ENCODE results near the gene C1orf56.

DNA sequence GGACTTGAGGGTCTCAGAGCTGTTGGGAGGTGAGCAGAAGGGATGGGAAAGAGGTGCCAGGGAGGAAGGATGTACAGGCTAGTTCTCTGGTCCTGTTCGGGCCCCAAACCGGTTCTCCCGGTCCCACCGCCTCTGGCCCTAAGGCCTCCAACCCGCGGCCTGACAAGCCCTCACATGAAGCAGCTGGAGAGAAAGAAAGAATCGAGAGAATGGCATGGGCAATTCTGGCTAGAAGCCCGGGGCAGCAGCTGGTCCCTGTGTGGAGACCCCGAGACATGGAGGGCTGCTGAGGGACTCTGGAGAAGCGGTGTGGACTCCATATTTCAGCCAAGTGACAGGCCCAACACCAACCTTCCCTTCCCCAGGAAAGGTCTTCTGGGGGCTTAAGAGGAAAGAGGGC, 11.1 kb downstream of the C1orf56 start:
- TF ChIP-seq CTCF (IDR thresholded peaks at IDR 0.05; ENCODE audit: poor library complexity, severe bottlenecking): no peak
- no peak for TF ChIP-seq MXI1 (conservative IDR thresholded peaks at IDR 0.05; ENCODE audit: poor library complexity, severe bottlenecking)
